GM19395 (cell line): Measurements from ENCODE around the gene SLC17A9.
"Not testable (repeated sequence)": the region's sequence is repeated elsewhere in the genome, so short reads cannot be mapped to it uniquely, and the experiment has no call there.

Experiments
- ATAC-seq: cut with Tn5 transposase; IDR thresholded peaks from one replicate; pipeline ENCODE4 v1.9.1; 2021; ENCODE audit warnings: mild to moderate bottlenecking, moderate library complexity; ENCODE audit not compliant: unreplicated experiment

The SLC17A9 gene

DNA sequence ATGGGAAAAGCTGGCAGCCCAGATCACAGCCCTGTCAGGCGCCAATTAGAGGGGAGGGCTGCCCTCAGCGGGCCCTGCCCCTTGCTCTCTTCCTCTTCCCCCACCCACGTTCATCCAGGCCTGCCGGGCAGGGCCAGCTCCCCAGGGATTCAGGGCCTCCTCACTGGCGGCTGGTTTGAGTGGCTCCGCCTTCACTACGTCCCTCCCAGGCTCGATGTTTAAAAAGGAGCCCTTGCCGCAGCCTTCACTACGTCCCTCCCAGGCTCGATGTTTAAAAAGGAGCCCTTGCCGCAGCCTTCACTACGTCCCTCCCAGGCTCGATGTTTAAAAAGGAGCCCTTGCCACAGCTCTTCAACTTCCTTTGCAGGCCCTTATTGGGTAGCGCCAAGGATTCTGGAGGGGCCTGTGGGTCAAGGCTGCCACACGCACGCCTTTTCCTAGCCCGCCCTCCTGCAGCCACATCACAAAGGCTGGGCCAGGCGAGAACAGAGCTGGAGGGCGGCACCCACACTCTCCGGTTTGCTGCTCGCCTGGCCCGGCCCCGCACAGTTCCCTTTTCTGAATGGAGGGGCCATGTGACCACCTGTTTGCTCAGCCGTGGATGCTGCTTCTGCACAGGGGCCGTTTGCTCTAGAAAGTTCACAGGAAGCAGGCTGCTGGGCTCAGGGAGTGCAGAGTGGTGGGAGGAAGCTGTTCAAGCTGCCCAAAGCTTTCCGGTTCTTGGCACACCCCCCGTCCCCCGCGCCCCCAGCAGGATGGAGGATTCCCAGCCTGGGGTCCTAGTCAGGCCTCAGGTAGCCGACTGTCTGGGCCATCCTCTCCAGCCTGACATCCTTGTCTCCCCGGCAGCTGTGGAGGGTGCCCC is 1.6 kb downstream of the SLC17A9 start:
- peak; percentile 81 for ATAC-seq

DNA sequence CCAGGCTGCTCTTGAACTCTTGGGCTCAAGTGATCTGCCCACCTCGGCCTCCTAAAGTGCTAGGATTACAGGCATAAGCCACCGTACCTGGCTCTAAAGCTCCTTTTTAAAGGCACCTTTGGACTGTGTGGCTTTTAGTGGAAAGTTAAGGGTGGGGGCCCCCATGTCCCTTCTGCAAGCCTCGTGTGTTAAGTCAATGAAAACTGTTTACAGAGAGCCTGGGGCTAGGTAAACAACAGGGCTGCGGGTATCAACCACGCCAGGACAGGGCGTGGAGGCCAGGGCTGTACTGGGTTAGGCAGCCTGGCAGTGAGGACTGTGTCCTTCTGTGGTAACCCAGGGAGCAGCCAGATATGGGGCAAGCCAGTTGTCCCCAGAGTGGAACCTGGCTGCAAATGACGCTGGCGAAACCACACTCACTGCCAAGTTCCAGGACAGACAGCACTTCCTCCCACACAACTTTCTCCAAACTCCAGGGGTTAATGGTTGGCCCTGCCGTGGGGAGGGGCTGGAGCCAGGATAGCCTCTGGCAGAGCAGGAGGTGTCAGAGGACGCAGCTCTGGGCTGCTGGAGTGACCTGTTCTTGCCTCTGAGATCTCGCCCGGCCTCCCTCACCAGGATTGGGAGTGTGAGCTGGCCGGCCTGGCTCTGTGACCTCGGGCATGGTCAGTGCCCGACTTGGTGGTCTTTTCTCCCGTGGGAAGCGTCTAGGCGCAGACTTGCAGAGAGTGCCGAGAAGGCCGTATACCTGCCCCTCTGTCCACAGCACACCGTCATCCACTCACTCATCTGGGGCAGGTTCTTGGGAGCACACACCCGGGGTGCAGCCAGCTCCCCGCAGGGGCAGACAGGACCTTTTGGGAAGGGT is 3.2 kb downstream of the SLC17A9 start:
- ATAC-seq = no peak

DNA sequence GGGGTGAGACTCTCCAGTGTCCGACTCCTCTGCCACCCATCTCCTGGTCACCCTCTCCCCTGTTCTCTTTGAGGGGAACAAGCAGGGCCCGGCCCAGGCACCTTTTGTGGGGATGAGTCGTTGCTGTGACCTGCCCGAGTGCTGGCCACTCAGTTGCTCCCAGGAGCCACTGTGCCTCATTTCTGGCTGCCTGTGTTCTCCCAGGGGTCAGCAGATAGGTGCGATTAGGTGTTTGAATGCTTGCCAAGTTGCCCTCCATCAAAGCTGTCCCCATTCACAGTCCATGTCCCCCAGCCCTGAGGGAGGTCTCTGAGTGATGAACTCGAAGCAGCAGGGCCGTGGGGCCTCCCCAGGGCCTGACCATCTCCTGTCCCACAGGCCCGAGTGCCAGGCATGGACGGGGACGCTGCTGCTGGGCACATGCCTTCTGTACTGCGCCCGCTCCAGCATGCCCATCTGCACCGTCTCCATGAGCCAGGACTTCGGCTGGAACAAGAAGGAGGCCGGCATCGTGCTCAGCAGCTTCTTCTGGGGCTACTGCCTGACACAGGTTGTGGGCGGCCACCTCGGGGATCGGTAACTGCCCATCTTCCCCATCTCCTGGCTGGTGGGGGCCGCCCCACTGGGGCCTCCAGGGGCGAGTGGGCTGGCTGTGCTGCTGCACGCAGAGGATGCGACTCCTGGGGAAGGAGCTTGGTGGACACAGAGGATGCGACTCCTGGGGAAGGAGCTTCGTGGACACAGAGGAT is 4.1 kb downstream of the SLC17A9 start:
- ATAC-seq = no peak

DNA sequence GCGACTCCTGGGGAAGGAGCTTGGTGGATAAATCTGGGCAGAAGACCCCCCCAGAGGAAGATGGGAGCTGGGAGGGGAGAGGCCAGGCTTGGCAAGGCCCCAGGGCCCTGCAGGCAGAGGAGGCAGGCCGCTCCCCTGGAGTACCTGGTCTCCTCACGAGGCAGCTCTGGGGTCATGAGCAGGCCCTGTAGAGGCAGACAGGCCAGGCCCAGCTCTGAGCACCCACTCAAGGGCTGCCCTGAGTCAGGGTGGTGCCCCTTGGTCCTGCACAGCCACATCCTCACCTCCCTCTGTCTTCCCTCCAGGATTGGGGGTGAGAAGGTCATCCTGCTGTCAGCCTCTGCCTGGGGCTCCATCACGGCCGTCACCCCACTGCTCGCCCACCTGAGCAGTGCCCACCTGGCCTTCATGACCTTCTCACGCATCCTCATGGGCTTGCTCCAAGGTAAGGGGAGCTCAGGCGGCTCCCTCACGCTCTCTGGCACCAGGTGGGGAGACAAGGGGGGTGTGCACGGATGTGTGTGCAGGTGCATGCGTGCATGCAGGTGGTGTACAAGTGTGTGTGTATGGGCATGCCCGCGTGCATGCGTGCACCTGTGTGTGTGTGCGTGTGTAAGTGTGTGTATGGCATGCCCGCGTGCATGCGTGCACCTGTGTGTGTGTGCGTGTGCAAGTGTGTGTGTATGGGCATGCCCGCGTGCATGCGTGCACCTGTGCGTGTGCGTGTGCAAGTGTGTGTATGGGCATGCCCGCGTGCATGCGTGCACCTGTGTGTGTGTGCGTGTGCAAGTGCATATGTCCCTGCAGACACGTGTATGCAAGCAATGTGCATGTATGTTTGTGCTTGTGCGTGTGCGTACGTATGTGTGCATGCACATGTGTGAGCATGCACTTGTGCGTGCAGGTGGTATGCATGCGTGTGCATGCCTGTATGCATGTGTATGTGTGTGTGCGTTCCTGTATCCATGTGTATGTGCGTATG is 4.9 kb downstream of the SLC17A9 start:
- no peak for ATAC-seq

DNA sequence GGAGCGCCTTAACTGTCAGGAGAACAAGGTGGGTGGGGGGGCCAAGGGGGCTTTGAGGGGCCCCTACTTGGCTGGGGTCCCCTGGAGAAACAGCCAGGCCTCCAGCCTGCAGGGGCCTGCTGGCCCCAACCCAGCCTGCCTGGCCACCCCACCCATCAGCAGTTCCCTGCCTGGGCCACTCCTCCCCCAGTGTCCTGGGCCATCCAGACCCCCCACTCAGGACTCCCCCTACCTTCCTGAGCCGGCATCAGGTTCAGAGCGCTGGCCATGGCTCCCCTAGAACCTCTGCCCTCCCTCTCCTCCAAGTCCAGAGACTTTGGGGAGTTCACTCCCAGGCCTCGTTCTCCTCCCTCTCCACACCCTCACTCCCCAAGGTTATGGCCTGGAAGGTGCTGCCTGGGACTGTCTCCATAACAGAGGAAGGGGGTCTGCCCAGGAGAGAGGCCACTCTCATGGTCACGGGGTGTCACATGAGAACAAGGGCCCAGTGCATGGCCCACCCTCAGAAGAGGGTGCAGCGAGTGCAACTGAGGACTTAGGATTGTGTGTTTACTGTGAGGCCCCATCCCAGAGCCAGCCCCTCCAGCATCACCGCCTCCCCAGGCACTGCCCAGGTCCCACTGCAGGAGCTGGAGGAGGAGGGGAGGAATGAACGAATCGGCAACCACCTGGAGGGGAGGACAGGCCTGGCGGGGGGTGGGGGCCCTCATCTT is 6.0 kb downstream of the SLC17A9 start:
- ATAC-seq = no peak

DNA sequence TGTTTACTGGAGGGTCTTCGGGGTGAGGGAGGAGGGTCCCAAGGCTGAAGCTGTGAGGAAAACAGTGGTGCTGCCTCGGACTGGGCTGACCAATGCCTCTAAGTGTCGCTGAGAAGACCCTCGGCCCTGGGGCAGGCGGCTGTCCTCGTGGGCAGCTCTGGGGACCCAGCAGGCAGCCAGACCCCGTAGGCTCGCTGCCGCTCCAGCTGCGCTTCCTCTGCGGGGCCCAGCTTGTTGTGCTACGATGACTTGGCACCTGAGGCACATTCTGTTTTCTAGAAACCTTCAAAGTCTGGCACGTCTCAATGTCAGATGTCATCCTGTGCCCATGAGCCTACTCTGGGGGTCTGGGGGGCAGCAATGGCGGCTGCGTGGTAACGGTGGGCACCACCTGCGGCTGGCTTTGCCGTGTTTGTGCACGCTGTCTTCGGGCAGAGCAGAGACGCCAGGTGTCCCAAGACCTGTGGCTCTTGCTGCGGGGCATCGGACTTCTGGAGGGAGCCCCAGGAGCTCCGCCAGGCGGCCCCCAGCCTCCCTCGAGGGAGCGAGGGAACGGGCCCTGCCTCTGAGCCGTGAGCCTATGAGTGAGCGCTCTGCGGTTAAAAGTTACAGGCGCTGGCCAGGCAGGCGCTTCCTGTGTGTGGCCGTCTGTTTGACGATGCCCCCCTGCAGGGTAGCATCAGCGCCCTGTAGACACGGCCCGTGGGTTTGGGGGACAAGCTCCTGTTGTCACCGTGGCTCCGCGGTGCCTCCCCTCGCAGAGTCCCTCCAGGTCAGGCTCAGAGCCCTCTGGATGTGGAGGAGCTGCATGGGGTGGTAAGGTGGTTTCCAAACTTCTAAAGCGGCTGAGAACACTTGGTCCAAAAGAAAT is 6.8 kb downstream of the SLC17A9 start:
- ATAC-seq = no peak

DNA sequence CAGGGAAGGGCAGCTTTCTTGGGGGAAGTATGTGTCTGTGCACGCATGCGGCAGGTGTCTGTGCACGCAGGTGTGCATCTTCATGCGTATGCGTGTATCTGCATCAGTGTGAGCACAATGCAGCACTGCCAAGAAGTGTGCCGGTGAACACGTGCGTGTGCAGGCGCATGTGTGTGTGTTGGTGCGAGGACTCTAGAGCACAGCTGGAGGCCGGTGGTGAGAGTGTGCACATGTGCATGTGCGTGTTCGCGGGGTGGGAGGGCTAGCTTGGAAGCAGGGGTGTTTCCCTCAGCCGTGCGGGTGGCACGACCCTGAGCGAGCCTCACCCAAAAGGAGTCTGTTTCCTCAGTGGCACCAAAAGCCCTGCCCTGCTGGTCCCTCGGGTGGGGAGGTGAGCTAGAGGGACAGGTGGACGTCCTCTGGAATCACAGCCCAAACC is 7.5 kb downstream of the SLC17A9 start:
- ATAC-seq = no peak

DNA sequence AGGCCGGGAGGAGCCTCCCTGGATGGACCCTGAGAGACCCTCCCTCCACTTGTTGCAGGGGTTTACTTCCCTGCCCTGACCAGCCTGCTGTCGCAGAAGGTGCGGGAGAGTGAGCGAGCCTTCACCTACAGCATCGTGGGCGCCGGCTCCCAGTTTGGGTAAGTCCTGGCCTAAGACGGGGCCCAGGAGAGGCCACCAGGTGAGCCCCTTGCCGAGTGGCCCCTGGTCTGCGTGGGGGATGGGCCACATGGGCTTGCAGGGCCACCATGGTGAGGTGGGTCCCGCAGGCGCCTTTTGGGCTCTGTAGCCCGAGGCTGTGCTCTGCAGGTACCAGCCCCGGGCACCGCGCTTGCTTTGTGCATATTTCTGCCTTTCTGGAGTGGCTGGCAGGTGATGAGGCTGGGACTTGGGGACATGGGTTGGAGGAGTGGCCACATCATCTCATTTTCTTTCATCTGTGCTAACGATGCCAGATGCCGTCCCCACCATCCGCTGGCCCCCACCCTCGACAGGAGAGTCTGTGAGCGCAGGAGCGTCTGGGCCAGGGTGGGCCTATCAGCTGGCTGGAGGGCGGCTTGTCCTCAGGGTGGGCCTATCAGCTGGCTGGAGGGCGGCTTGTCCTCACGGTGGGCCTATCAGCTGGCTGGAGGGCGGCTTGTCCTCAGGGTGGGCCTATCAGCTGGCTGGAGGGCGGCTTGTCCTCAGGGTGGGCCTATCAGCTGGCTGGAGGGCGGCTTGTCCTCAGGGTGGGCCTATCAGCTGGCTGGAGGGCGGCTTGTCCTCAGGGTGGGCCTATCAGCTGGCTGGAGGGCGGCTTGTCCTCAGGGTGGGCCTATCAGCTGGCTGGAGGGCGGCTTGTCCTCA is 8.2 kb downstream of the SLC17A9 start:
- not testable (repeated sequence) for ATAC-seq

DNA sequence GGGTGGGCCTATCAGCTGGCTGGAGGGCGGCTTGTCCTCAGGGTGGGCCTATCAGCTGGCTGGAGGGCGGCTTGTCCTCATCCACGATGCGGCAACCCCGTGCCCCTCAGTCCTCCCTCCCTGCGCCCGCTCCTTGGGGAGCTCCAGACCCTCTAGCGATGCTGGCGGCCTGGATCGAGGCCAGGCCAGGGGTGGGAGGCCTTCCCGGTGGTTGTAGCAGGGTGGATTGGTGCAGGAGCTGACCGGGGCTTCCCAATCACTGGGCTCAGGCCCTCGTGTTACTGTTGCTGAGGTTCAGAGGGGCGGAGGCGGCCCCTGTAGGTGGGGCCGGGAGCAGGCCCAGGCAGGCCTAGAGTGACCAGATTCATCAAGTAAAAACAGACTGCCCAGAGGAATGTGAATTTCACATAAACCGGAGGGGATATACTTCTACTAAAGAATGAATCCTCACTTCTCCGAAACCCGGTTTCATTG is 8.8 kb downstream of the SLC17A9 start:
- no peak for ATAC-seq

DNA sequence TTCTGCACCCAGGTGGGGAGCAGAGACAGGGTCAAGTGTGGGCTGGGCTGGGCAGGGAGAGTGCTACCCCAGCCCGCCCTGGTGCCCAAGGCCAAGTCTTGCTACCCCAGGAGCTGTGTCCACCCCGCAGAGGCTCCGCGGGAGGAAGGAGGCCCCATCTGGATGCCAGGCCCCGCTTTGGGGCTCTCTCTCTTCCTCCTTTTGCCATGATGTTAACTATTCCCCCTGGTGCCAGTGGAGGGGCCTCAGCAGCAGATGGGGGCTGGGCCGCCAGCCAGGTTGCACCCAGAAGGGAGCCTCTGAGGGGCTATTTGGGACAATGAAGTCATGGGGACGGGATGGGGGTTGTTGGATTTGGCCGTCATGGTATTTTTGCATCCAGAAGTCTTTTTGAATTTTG is 9.3 kb downstream of the SLC17A9 start:
- no peak for ATAC-seq

DNA sequence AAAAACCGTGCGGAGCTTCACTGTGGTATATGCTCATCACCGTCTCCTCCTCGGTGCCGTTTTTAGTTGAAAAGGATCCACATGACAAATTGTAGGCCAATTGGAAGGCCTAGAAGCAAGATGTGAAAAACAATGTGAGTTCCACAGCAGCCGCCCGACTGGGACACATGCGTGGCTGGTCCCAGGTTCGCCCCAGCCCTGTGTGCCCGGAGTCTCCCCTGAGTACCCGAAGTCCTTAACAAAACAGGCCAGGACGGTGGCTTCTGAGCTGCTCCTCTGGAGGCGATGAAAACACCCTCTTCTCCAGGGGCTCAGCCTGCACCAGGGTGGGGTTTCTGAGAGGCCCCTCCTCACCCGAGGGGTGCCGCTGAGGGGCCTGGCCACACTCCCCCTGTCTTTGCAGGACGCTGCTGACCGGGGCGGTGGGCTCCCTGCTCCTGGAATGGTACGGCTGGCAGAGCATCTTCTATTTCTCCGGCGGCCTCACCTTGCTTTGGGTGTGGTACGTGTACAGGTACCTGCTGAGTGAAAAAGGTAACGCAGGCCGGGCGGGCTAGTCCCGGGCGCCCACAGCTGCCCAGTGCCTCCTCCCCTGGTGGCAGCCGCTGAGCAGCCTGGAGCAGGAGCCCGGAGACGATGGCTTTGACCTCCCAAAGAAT is 9.8 kb downstream of the SLC17A9 start:
- no peak for ATAC-seq

DNA sequence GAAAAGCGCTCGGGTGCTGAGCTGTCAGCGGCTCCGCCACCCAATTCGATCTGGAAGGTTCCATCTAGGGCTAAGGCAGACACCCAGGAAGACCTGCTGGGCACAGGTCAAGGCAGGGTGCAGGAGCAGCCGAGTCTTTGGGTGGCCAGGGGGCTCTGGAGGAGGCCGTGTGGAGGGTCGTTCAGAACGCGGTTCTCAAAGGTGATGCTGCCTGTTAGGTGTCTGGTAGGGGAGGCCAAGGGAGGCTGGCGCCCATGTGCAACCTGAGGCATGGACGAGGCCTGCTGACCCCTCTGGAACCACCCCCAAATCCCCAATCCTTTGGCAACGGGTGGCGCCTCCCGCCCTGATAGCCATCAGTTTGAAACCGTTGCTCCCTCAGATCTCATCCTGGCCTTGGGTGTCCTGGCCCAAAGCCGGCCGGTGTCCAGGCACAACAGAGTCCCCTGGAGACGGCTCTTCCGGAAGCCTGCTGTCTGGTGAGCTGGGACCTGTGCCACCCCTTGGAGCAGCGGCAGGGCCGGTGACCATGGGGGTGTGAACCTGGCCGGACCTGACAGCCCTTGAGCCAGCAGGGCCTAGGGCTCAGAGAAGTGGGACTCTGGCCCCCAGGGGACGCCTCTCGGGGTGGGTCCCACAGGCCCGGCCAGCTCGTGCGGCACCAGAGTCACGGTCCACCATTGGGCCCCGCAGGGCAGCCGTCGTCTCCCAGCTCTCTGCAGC is 10.5 kb downstream of the SLC17A9 start:
- ATAC-seq = no peak

DNA sequence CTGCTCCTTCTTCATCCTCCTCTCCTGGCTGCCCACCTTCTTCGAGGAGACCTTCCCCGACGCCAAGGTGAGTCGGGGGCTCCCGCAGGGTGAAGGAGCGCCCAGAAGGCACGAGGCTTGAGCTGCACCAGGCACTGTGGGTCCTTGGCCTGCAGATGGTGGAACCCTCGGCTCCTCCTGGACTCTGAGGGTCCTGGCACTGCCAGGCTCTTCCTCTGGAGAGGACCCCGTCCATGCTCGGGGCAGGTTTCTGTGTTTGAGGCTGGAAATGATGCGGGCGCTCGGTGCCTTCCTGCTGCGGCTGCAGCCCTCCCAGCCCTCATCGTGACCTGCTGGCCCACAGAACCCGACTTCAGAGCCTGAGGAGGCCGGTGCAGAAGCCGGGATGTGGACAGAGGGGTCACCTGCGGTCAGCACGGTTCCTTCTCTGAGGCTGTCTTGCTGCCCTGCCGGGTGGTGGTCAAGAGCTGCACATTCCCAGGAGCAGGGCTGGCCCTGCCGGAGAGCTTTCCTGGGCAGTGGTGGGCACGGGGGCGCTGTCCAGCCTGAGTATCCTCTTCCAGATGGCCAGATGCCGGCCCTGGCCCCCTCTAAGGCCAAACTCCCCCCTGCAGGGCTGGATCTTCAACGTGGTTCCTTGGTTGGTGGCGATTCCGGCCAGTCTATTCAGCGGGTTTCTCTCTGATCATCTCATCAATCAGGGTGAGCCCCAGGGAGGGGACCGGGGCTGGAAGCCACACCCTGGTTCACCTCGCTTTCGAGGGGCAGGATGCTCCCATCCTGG is 11.3 kb downstream of the SLC17A9 start:
- no peak for ATAC-seq

DNA sequence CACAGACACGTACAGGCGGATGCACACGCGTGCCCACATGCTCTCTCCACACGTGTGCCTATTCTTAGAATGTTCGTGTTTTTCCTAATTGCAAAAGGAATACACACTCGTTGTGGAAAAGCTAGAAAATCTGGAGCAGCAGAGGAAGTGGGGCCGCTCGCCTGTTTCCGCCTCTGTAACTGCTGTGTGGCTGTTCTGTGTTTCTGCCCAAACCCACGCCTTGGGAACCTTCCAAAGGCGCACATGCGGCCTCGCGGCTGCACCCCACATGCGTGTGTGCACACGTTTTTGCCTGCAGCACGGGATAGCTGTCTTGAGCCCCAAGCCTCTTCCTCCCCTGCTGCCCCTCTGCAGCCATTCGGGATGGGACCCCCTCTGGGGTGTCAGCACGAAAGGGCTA is 12.2 kb downstream of the SLC17A9 start:
- no peak for ATAC-seq

DNA sequence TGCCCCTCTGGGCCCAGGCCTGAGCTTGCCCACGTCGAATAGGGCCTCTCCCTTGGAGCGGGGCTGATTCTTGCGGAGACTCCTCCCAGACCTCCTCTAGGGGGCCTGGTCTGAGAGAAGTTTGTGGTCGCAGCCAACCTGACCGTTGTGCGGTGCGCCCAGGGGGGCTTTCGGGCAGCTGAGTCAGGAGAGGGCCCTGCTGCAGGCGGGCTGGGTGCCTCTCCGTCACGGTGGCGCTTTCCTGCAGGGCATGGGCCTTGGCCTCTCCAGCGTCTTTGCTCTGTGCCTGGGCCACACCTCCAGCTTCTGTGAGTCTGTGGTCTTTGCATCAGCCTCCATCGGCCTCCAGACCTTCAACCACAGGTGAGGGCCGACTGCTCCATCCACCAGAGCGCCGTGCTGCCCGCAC is 12.9 kb downstream of the SLC17A9 start:
- no peak for ATAC-seq
